ENCODE measurements around the gene ZNF540. TPM values are rescaled to one million over a fixed set of nuclear protein-coding genes. Genes with fewer than 3 reads are reported as not detected.

Gene ZNF540
- total and polyA plus RNA-seq, 11 donors = 1.4 to 8.2 (median 5.0) TPM

Other genes starting within 250 kb of the ZNF540 start
- gene ZNF527, start 223.8 kb upstream of the ZNF540 start, total RNA-seq = 1 to 10 TPM; 3.9 to 9.3 (median 6.1) TPM
- gene ZNF527, start 223.8 kb upstream of the ZNF540 start, polyA plus RNA-seq = 1 to 10 TPM; 4.0 to 5.3 TPM
- 1 to 10 TPM; 5.4 to 8.0 (median 6.1) TPM for gene ZNF569, start 127.4 kb upstream of the ZNF540 start, total RNA-seq
- 1 to 10 TPM; 2.6 to 4.4 TPM for gene ZNF569, start 127.4 kb upstream of the ZNF540 start, polyA plus RNA-seq
- gene ZNF570, start 125.5 kb upstream of the ZNF540 start, total RNA-seq = 10 to 100 TPM in 1 of 9 donors, 1 to 10 TPM in 8; 5.3 to 11.4 (median 7.0) TPM
- gene ZNF570, start 125.5 kb upstream of the ZNF540 start, polyA plus RNA-seq = 1 to 10 TPM; 2.6 to 4.4 TPM
- 1 to 10 TPM; 2.8 to 7.9 (median 6.2) TPM for gene ZNF793, start 87.9 kb upstream of the ZNF540 start, total RNA-seq
- 1 to 10 TPM; 4.1 to 4.9 TPM for gene ZNF793, start 87.9 kb upstream of the ZNF540 start, polyA plus RNA-seq
- gene ZNF571, start 84 bp upstream of the ZNF540 start, total RNA-seq = 1 to 10 TPM; 2.1 to 3.3 (median 2.7) TPM
- gene ZNF571, start 84 bp upstream of the ZNF540 start, polyA plus RNA-seq = 1 to 10 TPM; 1.3 to 1.8 TPM
- gene ZFP30, start 60.6 kb downstream of the ZNF540 start, total RNA-seq = 10 to 100 TPM in 1 of 9 donors, 1 to 10 TPM in 8; 3.8 to 12.5 (median 7.5) TPM
- 1 to 10 TPM; 3.4 to 3.6 TPM for gene ZFP30, start 60.6 kb downstream of the ZNF540 start, polyA plus RNA-seq
- 1 to 10 TPM; 4.5 to 7.9 (median 6.0) TPM for gene ZNF607, start 124.9 kb downstream of the ZNF540 start, total RNA-seq
- gene ZNF607, start 124.9 kb downstream of the ZNF540 start, polyA plus RNA-seq = 1 to 10 TPM; 1.8 to 3.0 TPM
- 10 to 100 TPM in 1 of 9 donors, 1 to 10 TPM in 8; 4.0 to 13.1 (median 8.2) TPM for gene ZNF573, start 184.7 kb downstream of the ZNF540 start, total RNA-seq
- 1 to 10 TPM; 2.7 to 3.1 TPM for gene ZNF573, start 184.7 kb downstream of the ZNF540 start, polyA plus RNA-seq